GM12891 (cell line): ENCODE results near the gene SPRR2D.
"Not testable (repeated sequence)": the region's sequence is repeated elsewhere in the genome, so short reads cannot be mapped to it uniquely, and the experiment has no call there.

Source experiments
- POLR2A ChIP-seq: IDR thresholded peaks from 2 replicates; pipeline ENCODE4 v1.6.1; 2011; ENCODE audit warnings: low read depth, low read length, control low read depth
- POLR2AphosphoS5 ChIP-seq: IDR thresholded peaks from 2 replicates; pipeline ENCODE4 v1.6.1; 2011; ENCODE audit warnings: low read depth, low read length, control low read depth
- SPI1 ChIP-seq: IDR thresholded peaks from 2 replicates; pipeline ENCODE4 v1.6.1; 2011; ENCODE audit warnings: low read depth, low read length, control low read depth
- TAF1 ChIP-seq: IDR thresholded peaks from 2 replicates; pipeline ENCODE4 v1.6.1; 2011; ENCODE audit warnings: low read depth, low read length, control low read depth

GRCh38 chr1:153056111-153056510 is 15.2 kb upstream of the SPRR2D start:
- TF ChIP-seq TAF1, POLR2A, POLR2AphosphoS5, SPI1: not testable (repeated sequence)
